GM18519 (cell line): Measurements from ENCODE around the gene ACBD3.

ENCODE experiments used
- ATAC-seq: cut with Tn5 transposase; IDR thresholded peaks from one replicate; pipeline ENCODE4 v1.9.1; 2021; ENCODE audit warnings: mild to moderate bottlenecking, moderate library complexity; ENCODE audit not compliant: unreplicated experiment, low FRiP score

The ACBD3 gene

GRCh38 chr1:226202246-226202645 is 15.7 kb upstream of the ACBD3 start:
- ATAC-seq, result no peak

DNA sequence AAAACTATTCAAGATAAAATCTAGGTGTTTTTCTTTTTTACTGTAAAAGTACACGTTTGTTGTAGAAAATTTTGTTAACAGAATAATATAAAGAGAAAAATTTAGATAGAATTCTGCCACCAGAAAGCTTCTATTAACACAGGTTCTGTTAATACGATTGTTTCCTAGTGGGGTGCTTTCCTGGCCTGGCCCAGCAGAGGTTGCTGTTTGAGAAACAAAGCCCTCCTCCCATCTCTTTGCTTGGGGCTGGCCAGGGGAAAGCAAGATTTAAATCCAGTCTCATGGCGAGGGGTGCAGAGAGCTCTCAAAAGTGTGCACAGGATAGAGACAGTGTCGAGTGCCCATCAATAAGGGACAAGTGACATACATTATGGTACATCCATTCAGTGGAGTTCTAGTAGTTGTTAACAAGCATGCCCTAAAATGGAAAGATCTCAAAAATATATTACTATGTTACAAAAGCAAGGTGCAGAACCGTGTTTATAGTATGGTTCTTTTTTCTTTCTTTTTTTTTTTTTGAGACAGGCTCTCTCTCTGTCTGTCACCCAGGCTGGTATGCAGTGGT is 14.6 kb upstream of the ACBD3 start:
- ATAC-seq, result no peak

- no peak for ATAC-seq
Observed at GRCh38 chr1:226199971-226200370, 13.4 kb upstream of the ACBD3 start.

DNA sequence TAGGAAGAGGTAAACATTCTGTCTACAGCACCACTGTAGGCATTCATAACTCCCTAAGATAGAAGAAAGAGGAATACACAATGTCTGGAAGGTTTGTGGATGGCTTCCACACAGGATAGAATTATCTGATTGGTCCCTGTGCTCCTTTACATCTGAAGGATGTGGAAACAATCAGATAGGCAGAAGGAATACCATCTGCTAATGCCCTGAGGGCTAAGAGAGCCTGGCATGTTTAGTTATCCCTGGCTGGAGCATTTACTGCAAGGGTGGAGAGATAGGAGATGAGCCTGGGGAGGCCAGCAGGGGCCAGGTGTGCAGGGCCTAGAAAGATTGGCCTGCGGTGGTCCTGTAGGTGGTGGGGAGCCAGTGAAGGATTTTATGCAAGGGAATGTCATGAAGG is 8.6 kb upstream of the ACBD3 start:
- ATAC-seq, result no peak

DNA sequence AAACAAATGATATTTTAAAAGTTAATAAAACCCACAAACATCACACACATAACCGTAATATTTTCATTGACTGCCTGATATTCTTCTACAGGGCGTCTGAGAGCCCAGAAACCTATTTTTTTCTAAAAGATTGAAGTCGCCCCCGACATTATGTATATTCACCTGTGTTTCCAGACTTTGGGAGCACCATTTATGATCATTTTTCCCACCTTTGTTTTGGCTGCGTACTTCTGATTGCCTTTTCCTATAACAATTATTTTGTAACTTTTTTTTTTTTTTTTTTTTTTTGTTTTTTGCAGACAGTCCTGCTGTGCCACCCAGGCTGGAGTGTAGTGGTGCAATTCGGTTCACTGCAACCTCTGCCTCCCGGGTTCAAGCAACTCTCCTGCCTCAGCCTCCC is 839 bp upstream of the ACBD3 start:
- no peak for ATAC-seq

DNA sequence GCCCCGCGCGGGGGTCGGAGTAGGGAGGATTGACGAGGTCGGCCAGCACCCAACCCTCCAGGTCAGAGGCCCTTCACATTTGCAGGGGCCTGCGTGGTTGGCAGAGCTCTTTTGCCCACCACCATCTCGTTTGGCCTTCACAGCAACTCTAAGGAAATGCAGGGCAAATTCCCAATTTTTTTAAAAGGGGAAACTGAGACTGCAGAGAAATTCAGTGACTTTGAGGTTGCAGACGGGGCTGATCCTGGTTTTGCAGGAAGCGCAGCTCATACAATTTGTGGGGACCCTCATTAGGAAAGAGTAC is 430 bp upstream of the ACBD3 start:
- no peak for ATAC-seq

GRCh38 chr1:226185141-226186036 is 1.2 kb downstream of the ACBD3 start:
- ATAC-seq, result no peak

- ATAC-seq, result no peak
Observed at GRCh38 chr1:226181996-226182714, 4.4 kb downstream of the ACBD3 start.

DNA sequence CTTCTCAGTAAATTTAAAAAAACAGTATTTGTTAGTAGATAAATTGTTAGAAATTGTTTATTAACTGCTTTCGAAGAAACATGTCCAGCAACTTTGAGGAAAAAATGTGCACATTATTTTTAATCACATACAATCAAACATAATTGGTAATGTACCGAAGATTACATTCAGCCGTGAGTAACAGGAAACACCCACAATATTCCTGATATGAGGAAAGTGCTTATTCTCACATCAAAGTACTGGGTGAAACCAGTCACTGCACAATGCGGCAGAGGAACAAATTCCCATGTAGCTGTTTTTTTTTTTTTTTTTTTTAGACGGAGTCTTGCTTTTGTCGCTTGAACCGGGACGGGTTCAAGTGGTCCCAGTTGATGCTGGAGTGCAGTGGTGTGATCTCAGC is 9.7 kb downstream of the ACBD3 start:
- ATAC-seq, result no peak

DNA sequence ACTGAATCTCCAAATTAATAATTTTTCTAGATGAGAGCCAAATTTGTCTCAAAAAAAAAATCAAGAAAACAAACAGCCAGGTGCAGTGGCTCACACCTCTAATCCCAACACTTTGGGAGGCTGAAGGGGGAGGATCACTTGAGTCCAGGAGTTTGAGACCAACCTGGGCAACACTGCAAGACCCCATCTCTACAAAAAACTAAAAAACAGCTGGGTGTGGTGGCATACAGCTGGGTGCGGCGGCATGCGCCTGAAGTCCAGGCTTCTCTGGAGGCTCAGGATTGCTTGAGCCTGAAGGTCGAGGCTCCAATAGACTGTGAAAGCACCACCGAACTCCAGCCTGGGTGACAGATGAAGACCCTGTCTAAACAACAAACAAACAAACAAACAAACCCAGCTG is 14.0 kb downstream of the ACBD3 start:
- no peak for ATAC-seq

- no peak for ATAC-seq
Observed at GRCh38 chr1:226166341-226166740, 20.2 kb downstream of the ACBD3 start.

- no peak for ATAC-seq
Observed at GRCh38 chr1:226164154-226164553, 22.4 kb downstream of the ACBD3 start.

DNA sequence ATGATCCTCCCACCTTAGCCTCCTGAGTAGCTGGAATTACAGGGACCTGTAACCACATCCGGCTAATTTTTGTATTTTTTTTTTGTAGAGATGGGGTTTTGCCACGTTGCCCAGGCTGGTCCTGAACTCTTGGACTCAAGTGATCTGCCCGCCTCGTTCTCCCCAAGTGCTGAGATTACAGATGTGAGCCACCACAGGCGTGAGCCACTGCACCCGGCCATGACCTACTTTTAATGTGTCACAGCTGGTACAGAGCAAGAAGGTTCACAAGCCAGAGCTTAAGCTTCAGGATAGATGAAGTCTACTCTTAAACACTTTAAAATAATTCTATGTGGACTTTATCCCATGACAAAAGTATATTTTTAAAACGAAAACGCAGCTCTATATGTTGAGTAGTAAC is 23.6 kb downstream of the ACBD3 start:
- no peak for ATAC-seq

GRCh38 chr1:226158983-226159382 is 27.6 kb downstream of the ACBD3 start:
- no peak for ATAC-seq

- no peak for ATAC-seq
Observed at GRCh38 chr1:226158457-226158856, 28.1 kb downstream of the ACBD3 start.

- no peak for ATAC-seq
Observed at GRCh38 chr1:226157761-226158316, 28.7 kb downstream of the ACBD3 start.

- no peak for ATAC-seq
Observed at GRCh38 chr1:226154593-226154992, 31.9 kb downstream of the ACBD3 start.

- ATAC-seq, result no peak
Observed at GRCh38 chr1:226149806-226150205, 36.7 kb downstream of the ACBD3 start.

GRCh38 chr1:226148121-226148648 is 38.4 kb downstream of the ACBD3 start:
- no peak for ATAC-seq

DNA sequence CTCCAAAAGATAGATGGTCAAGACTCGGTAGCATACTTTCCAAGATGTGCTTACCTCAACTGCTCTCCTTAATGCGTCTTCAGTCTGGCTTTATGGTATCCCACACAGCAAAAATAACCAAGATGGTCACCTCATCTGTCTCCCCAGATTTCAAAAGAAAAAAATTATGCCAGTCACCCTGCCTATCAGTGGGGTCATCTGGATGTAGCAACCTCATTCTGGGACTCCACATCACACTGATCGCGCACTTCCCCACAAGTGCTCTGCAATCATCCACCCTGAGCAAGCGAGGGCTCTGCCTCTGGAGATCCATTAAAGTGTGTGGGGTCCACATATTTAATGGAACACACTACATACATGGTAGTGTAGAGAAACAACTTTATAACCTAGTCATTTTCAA is 42.5 kb downstream of the ACBD3 start:
- no peak for ATAC-seq

GRCh38 chr1:226135709-226136108 is 50.8 kb downstream of the ACBD3 start:
- no peak for ATAC-seq
